ENCODE measurements around the gene ITIH3.

ITIH3 gene

GRCh38 chr3:52798376-52798977 is 3.9 kb downstream of the ITIH3 start:
- DNase-seq, result no peak

GRCh38 chr3:52798978-52799476 is 4.4 kb downstream of the ITIH3 start:
- DNase-seq, result no peak

- no peak for DNase-seq
Measured at GRCh38 chr3:52800079-52800478, 5.5 kb downstream of the ITIH3 start.

GRCh38 chr3:52801839-52802238 is 7.2 kb downstream of the ITIH3 start:
- DNase-seq, result no peak

GRCh38 chr3:52805270-52806039 is 10.9 kb downstream of the ITIH3 start:
- no peak for DNase-seq

- no peak for DNase-seq
Measured at GRCh38 chr3:52809149-52809548, 14.6 kb downstream of the ITIH3 start.

- no peak for DNase-seq
Measured at GRCh38 chr3:52809662-52810377, 15.2 kb downstream of the ITIH3 start.

- no peak for DNase-seq
Measured at GRCh38 chr3:52810923-52811322, 16.3 kb downstream of the ITIH3 start.

- no peak for DNase-seq
Measured at GRCh38 chr3:52811452-52812011, 16.9 kb downstream of the ITIH3 start.

GRCh38 chr3:52813810-52814209 is 19.2 kb downstream of the ITIH3 start:
- no peak for DNase-seq

- no peak for DNase-seq
Measured at GRCh38 chr3:52816199-52816598, 21.6 kb downstream of the ITIH3 start.

GRCh38 chr3:52816654-52817053 is 22.1 kb downstream of the ITIH3 start:
- DNase-seq, result no peak

- DNase-seq, result no peak
Measured at GRCh38 chr3:52817221-52817620, 22.6 kb downstream of the ITIH3 start.

GRCh38 chr3:52817860-52818259 is 23.3 kb downstream of the ITIH3 start:
- no peak for DNase-seq

- DNase-seq, result no peak
Measured at GRCh38 chr3:52819936-52820335, 25.3 kb downstream of the ITIH3 start.

- no peak for DNase-seq
Measured at GRCh38 chr3:52820736-52821135, 26.1 kb downstream of the ITIH3 start.

GRCh38 chr3:52822363-52822762 is 27.8 kb downstream of the ITIH3 start:
- no peak for DNase-seq

GRCh38 chr3:52824037-52824436 is 29.4 kb downstream of the ITIH3 start:
- DNase-seq, result no peak

- no peak for DNase-seq
Measured at GRCh38 chr3:52827441-52827840, 32.8 kb downstream of the ITIH3 start.

GRCh38 chr3:52827866-52828376 is 33.3 kb downstream of the ITIH3 start:
- no peak for DNase-seq

GRCh38 chr3:52829482-52829881 is 34.9 kb downstream of the ITIH3 start:
- DNase-seq, result no peak

GRCh38 chr3:52829906-52830463 is 35.4 kb downstream of the ITIH3 start:
- DNase-seq, result no peak

All from NCI-H1417 treated with DMSO at 0.1 percent for 48 hours (cell line).